ENCODE measurements around the gene SLIT1.

SLIT1 gene

GRCh38 chr10:97226398-97226797 lies 40.6 kb upstream of the SLIT1 start:
- H3K79me2 ChIP-seq (ENCODE audit: insufficient read depth, low read length): no peaks in the 10 kb centered on the region
- H3K9me2 ChIP-seq (ENCODE audit: low read depth, low read length): no peaks in the 10 kb centered on the region
- peaks cover 12% of the 10 kb centered on the region for H3K36me3 ChIP-seq (ENCODE audit: insufficient read depth, low read length)
- H3K4me2 ChIP-seq (ENCODE audit: low read length): no peak overlapping the region
- H3F3A ChIP-seq (ENCODE audit: insufficient read depth, low read length): no peaks in the 10 kb centered on the region
- H3K9me3 ChIP-seq (ENCODE audit: low read length): no peaks in the 10 kb centered on the region
- no peaks in the 10 kb centered on the region for H3K4me1 ChIP-seq (ENCODE audit: insufficient read depth, low read length, severe bottlenecking)
- TF ChIP-seq, protein P1, sequence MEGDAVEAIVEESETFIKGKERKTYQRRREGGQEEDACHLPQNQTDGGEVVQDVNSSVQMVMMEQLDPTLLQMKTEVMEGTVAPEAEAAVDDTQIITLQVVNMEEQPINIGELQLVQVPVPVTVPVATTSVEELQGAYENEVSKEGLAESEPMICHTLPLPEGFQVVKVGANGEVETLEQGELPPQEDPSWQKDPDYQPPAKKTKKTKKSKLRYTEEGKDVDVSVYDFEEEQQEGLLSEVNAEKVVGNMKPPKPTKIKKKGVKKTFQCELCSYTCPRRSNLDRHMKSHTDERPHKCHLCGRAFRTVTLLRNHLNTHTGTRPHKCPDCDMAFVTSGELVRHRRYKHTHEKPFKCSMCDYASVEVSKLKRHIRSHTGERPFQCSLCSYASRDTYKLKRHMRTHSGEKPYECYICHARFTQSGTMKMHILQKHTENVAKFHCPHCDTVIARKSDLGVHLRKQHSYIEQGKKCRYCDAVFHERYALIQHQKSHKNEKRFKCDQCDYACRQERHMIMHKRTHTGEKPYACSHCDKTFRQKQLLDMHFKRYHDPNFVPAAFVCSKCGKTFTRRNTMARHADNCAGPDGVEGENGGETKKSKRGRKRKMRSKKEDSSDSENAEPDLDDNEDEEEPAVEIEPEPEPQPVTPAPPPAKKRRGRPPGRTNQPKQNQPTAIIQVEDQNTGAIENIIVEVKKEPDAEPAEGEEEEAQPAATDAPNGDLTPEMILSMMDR (IDR thresholded peaks at IDR 0.05; ENCODE audit: low read length): no peak
- no peak for TF ChIP-seq EZH2 (IDR thresholded peaks at IDR 0.05; ENCODE audit: borderline replicate concordance, low read length)
- H3K9ac ChIP-seq (ENCODE audit: low read length): no peak overlapping the region
- no peaks in the 10 kb centered on the region for H4K20me1 ChIP-seq (ENCODE audit: insufficient read depth, low read length)
- no peaks in the 10 kb centered on the region for H3K27me3 ChIP-seq (ENCODE audit: insufficient read depth, low read length)
- H2AFZ ChIP-seq (ENCODE audit: low read length): no peak overlapping the region
- no peak overlapping the region for H3K4me3 ChIP-seq (ENCODE audit: low read depth, low read length, poor library complexity, severe bottlenecking)
- H3K27ac ChIP-seq (ENCODE audit: low read depth, low read length, poor library complexity, severe bottlenecking): no peak overlapping the region

- Histone ChIP-seq H3K4me2 (ENCODE audit: low read length) (no peak overlapping the region), H3K36me3 (ENCODE audit: insufficient read depth, low read length) (peaks cover 12% of the 10 kb centered on the region), H3K27ac (ENCODE audit: low read depth, low read length, poor library complexity, severe bottlenecking) (no peak overlapping the region), H3K4me1 (ENCODE audit: insufficient read depth, low read length, severe bottlenecking) (no peaks in the 10 kb centered on the region), H3F3A (ENCODE audit: insufficient read depth, low read length) (no peaks in the 10 kb centered on the region), H2AFZ (ENCODE audit: low read length) (no peak overlapping the region), H3K9ac (ENCODE audit: low read length) (no peak overlapping the region), H3K9me2 (ENCODE audit: low read depth, low read length) (no peaks in the 10 kb centered on the region), H3K4me3 (ENCODE audit: low read depth, low read length, poor library complexity, severe bottlenecking) (no peak overlapping the region), H3K79me2 (ENCODE audit: insufficient read depth, low read length) (no peaks in the 10 kb centered on the region), H3K27me3 (ENCODE audit: insufficient read depth, low read length) (no peaks in the 10 kb centered on the region), H4K20me1 (ENCODE audit: insufficient read depth, low read length) (no peaks in the 10 kb centered on the region), H3K9me3 (ENCODE audit: low read length) (no peaks in the 10 kb centered on the region)
- TF ChIP-seq EZH2 (IDR thresholded peaks at IDR 0.05; ENCODE audit: borderline replicate concordance, low read length): no peak
- TF ChIP-seq, protein P1 (IDR thresholded peaks at IDR 0.05; ENCODE audit: low read length): no peak
Observed at GRCh38 chr10:97224483-97225435, 39.0 kb upstream of the SLIT1 start.

GRCh38 chr10:97222326-97222961 lies 36.7 kb upstream of the SLIT1 start:
- no peaks in the 10 kb centered on the region for H3K9me3 ChIP-seq (ENCODE audit: low read length)

More at GRCh38 chr10:97222326-97222961, 36.7 kb upstream of the SLIT1 start:
- Histone ChIP-seq H3K4me3 (ENCODE audit: low read depth, low read length, poor library complexity, severe bottlenecking) (no peak overlapping the region), H3K27ac (ENCODE audit: low read depth, low read length, poor library complexity, severe bottlenecking) (no peak overlapping the region), H3K4me1 (ENCODE audit: insufficient read depth, low read length, severe bottlenecking) (no peaks in the 10 kb centered on the region), H4K20me1 (ENCODE audit: insufficient read depth, low read length) (no peaks in the 10 kb centered on the region), H3F3A (ENCODE audit: insufficient read depth, low read length) (no peaks in the 10 kb centered on the region), H3K4me2 (ENCODE audit: low read length) (no peak overlapping the region), H2AFZ (ENCODE audit: low read length) (no peak overlapping the region), H3K27me3 (ENCODE audit: insufficient read depth, low read length) (no peaks in the 10 kb centered on the region), H3K36me3 (ENCODE audit: insufficient read depth, low read length) (no peaks in the 10 kb centered on the region), H3K9me2 (ENCODE audit: low read depth, low read length) (no peaks in the 10 kb centered on the region), H3K9ac (ENCODE audit: low read length) (no peak overlapping the region), H3K79me2 (ENCODE audit: insufficient read depth, low read length) (no peaks in the 10 kb centered on the region)
- no peak for TF ChIP-seq EZH2 (IDR thresholded peaks at IDR 0.05; ENCODE audit: borderline replicate concordance, low read length)
- TF ChIP-seq, protein P1 (IDR thresholded peaks at IDR 0.05; ENCODE audit: low read length): no peak
